ENCODE results near the gene TRIM63. TPM values are rescaled to one million over a fixed set of nuclear protein-coding genes. Genes with fewer than 3 reads are reported as not detected.

The TRIM63 gene
- polyA plus RNA-seq, 3 donors: 0.73 to 1.00 (median 0.99) TPM

DNA sequence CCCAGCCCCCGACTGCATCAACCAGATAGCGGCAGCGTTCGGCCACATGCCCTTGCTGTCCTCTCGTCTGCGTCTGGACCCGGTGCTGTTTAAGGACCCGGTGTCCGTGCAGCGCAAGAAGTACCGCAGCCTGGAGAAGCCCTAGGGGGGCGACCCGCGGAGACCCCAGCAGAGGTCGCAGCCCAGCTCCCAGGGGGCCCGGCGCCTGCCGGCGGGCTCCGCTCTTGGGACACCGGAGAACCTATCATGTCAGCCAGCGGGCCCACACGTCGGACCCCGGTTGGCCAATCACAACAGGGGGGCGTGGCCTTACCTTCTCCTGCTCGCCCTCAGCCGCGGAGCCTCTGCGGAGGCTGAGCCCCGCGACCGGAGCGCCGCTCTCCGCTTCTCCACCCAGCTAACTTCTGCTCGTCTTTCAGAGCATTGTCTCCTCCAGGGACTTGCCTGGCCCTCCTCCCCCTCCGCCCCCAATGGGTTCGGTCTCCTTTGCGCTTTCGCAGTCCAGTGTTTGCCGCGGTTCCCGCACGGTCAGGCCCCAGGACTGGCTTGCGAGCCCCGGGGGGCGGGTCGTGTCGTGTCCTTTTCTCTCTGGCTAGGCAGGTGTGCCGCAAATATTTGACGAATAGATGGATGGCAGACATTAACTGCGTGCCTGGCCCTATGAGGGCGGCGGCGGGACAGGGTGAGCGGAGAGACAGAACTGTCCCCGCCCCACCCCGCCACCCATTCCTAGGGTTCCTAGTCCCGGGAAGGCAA lies 32.0 kb downstream of the TRIM63 start:
- DNase-seq: peak; percentile 89

DNA sequence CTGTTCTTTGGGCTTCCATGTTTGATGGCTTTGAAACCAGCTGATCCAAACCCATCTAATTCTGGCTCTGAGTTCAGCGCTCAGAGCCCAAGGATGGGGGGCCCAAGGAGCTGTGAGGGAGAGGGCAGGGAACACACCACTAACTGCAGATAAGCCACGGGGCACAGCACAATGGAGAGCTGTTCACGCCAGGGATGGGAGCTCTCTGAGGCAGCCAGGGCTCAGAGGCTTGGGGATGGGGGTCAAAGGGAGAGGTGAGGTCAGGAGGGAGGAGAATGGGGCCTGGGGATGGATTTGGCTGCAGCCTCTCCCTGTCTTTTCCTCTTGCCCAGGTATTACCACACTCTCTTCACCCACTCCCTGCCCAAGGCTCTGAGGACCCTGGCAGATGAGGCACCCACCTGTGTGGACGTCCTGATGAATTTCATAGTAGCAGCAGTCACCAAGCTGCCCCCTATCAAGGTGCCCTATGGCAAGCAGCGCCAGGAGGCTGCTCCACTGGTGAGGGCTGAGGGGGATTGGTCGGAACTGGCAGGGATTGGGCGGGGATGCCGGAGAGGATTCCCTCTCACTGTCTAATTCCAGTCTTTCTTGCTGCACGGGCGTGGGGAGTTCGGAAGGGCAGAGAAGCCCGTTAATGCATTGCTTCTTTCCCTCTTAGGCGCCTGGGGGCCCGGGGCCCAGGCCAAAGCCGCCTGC lies 32.8 kb downstream of the TRIM63 start:
- no peak for DNase-seq

DNA sequence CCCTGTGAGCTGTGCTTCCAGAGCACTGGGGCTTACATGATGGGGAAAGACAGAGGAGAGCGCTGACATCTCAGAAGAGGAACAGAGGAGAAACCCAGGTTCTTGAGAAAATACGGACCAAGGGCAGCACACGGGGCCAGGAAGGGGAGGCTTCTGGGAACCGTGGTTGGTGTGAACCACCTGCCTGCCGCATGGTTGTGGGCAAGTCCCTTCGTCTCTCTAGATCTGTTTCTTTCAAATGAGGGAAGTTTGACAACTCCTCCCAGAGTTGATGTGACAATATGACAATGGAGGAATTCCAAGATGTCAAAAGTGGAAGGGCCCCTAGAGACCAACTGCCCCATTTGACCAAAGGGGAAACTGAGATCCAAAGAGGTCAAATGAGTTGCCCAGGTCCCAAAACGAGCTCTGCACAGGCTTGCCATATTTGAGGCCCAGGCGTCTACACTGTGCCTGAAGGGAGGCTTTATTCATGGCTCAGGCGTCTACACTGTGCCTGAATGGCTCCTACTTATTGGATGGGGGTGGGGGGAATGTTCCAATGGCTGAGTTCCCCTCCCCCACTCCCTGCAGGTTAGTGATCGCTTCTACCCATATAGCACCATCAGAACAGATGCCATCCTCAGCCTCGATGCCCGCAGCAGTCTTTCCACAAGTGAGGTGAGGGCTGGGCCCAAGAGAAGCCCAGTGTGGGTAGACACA lies 34.6 kb downstream of the TRIM63 start:
- DNase-seq: no peak

DNA sequence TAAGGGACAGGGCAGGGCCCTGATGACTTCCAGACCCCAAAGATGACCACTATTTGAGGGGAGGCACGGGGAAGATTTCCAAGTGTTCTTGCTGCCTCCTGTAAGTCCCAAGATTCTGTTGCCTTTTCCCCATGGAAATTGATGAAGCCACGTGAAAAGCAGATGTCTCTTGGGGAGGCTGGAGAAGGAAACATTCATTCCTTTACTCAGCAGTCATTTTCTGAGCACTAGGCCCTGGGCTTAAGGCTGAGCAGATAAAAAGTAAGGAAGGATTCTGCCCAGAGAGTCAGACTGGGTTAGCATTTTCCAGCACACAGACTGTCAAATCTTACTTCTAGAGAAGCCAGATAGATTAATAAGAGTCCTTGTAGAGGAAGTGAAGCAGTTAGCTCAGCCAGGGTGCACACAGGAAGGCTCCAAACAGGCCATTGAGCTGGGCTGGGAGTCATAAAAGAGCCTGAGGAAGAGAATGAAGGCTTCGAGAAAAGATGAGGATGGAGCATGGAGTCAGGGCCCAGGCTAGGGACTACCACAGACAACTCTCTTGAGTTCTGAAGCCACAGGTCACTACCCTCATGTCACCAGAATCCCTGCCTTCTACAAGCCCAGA lies 35.7 kb downstream of the TRIM63 start:
- DNase-seq: no peak

DNA sequence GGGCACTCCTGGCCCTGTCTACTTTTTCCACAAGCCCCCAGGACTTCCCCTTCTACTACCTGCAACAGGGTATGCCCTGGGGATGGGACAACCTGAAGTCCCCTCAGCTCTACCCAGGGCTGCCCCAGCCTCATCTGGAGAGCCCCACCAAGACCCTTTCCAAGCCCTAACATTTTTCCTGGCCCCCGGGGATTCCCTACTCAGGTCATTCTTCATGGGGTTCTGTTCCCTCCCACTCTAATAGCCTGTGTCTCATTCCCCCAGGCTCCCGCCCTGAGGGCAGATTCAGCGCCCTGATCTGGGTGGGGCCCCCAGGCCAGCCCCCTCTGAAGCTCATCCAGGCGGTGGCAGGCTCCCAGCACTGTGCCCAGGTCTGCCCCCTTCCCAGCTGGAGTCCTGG lies 36.2 kb downstream of the TRIM63 start:
- no peak for DNase-seq

DNA sequence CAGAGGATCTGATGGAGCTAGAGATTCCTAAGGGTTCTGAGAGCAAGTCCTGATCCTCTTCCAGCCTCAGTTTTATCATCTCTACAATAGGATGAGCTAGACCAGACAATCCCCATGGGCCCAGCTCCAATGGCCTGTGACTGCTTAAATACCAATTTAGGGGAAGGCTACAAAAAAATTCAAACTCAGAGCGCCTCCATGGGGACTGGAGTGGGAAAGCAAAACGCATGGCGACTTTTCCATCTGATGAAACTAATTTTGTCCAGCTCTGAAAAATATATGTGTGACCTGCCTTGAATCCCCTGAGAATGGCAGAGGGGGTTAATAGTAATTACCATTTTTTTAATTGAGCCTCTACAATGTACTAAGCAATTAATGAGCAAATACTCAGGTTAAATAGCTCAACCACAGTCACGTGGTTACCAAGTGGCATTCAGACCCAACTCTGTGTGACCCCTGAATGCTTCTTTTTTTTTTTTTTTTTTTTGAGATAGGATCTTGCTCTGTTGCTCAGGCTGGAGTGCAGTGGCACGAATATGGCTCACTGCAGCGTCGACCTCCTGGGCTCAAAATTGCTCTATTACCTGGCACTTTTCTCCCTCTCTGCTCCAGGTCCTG lies 37.5 kb downstream of the TRIM63 start:
- no peak for DNase-seq

DNA sequence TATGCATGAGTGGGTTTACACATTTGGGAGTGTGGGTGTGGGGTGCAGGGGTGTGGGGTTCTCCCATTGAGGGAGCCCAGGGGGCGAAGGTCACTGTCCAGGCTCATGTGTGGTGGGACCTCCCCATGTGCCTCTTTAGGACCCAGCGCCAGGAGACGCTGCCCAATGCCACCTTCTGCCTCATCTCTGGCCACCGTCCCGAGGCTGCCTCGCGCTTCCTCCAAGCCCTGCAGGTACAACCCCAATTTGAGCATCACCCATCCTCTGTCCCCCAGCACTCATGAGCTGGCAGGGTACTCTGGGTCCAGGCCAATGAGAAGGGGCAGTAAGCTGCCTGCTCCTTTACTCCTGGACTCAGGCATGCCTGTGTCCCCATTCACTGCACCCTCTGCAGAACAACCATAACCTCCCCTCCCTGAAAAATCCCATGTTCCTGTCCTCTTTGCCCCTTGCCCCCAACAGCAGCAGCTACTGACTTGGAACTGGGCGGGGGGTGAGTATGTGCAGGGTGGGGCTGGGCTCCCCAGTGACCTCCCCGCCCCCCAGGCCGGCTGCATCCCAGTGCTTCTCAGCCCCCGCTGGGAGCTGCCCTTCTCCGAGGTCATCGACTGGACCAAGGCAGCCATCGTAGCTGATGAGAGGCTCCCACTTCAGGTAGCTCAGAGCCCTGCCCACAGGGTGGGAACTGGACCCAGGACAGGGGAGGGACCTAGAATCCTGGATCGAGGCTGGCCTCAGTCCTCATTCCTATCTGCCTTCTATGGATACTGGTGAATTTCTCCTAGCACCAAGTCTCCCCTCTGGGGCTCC lies 38.2 kb downstream of the TRIM63 start:
- DNase-seq: no peak

DNA sequence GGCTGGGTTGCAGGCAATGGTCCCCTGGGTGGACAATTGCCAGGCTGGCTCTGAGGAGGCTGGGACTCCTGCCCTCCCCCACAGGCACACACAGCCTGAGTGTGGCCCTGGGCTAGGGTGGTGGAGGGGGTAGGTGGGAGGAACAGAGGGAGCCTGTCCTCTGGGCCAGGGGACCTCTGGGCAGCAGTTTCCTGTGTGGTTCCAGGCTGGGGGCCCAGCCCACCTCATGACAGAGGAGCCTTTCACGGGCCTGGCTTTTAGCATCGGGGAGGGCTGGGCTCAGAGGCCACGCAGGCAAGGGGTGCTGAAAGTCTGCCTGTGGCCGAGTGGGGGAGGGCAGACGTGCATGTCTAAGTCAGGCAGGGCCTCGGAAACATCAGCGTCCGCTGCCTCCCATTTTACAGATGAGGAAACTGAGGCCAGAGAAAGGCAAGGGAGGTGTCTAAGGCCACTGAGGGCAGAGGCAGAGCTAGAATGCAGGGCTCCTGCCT lies 38.9 kb downstream of the TRIM63 start:
- no peak for DNase-seq

DNA sequence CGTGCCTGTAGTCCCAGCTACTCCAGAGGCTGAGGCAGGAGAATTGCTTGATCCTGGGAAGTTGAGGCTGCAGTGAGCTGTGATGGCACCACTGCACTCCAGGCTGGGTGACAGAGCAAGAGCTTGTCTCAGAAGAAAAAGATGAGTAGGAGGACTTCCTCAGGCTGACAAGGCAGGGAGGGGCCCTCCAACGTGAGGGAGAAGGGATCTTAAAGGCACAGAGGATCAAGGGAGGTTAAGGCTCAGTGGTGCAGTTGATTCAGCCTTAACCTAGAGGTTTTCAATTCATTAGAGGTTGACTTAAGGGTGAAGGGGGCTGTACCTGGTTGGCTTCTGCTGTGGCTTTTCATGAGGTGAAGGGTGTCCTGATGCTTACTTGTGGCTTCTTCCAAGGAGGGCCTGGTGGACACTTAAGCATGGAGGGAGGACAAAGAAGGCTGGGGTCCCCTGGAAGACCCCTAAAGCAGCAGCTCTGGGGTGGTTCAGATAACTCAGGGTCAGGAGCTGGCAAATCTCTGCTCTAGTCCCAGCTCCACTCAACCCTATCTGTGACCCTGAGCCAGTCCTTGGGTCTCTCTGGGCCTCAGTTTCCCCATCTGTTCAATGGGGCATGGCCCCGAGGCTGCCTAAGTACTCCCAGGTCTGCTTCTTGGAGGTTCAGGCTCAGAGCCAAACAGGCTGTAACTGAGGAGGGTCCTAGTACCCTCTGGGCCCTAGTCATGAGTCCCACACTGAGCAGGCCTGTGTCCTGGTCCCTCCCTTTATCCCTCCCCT lies 39.5 kb downstream of the TRIM63 start:
- no peak for DNase-seq

DNA sequence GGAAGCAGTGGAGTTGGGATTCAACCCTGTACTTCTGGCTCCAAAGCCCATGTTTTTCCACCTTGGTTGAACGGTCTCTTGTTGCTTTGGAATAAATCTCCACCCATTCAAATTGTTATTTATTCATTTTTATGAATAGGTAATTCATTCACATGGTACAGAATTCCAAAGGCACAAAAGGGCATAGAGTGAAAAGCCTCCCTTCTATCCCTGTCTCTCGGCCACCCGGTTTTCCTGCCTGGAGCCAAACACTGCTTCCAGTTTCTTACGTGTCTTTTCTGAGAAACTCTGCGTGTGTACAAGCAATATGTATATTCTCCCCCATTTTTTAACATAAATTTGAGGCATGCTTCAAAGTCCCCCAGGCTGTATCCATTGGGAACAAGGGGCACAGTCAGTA lies 41.9 kb downstream of the TRIM63 start:
- DNase-seq: no peak

DNA sequence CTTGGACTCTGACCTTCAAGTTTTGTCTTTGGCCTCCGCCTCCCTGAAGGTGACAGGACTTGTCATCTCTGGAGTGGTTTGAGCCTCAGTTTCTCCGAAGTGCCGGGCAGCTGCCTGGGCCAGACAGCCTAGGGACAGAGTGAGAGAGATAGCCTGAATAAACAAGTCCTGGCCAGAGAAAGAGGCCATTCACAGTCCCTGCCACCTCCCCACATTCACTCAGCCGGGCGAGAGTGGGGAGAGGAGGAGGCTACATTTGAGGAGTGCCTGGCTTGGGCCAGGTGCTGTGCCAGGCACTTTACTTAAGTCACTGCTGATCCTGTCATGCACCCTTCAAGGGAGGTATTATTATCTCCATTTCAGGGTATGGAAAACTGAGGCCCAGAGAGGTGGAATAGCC lies 42.4 kb downstream of the TRIM63 start:
- no peak for DNase-seq

DNA sequence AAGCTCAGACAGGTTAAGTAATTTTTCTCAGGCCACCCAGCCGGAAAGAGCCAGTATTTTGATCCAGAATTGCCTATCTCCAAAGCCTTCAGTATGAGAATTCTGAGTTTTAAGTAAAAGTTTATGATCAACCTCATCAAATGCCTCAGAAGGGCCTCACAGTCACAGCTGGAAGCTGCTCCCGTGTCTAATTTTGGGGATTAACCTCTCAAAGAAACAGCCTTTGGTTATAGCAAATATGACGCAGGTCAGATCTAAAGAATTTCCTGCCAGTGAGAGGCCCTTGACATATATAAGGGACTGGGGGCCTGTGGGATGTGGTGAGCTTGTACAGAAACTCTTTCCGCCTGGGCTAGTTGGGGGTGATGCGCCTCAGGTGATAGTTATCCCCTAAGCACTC lies 43.6 kb downstream of the TRIM63 start:
- DNase-seq: no peak

DNA sequence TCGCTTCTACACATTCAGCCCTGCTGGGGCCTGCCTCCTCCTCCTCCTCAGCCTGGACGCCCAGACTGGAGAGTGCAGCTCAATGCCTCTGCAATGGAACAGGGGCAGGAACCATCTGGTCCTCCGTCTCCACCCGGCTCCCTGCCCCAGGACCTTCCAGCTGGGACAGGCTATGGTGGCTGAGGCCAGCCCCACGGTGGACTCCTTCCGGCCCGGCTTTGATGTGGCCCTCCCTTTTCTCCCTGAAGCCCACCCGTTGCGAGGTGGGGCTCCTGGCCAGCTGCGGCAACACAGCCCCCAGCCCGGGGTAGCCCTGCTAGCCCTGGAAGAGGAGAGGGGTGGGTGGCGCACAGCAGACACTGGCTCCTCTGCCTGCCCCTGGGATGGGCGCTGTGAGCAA lies 44.4 kb downstream of the TRIM63 start:
- DNase-seq: no peak

DNA sequence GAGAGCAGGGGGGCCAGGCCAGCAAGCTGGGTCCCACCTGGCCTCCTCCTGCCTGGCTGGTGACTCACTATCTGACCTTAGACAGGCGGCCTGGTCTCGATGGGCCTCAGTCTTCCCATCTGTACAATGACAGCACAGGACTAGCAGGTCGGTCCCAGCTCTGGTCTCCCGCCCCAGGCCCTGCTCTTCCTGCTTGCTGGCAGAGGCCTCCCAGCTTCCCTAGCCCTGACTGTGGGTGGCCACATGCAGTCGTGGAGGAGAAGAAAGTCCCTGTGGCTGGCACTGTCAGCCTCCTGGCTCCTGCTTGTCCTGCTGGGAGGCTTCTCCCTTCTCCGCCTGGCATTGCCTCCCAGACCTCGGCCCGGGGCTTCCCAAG lies 45.0 kb downstream of the TRIM63 start:
- no peak for DNase-seq

DNA sequence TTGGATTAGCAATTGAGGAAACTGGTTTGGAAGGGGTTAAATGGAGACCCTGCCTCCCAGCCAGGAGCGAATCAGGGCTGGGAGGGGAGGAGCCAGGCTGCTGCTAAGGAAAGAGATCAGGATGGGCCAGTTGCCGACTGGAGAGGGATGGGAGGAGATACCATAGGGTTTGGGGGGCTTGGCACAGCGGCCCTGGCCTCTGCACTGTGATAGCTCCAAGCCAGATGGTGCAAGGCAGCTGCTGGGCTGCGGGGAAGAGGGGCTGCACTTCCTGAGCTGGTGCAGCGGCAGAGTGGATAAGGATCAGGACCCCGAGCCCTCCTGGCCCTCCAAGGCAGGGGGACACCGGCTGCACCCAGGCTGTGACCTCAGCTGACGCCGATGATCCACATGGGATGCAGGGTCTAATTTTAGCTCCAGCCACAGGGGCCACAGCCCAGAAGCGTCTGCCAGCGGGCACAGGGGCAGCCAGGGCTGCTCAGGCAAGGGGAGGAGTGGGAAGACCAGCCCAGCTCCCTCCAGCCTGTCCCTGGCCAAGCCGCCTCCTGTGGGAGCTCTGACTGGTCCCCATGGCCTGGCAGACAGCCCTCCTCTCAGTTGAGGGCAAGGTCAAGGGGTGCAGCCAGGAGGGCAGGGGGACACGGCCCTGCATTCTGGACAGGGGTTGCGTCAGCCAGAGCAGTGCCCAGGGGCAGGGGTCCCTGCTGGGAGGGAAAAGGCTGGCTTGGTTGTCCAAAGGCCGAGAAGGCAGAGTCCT lies 45.6 kb downstream of the TRIM63 start, which contains the start of gene EXTL1:
TSS of gene EXTL1 (plus strand) at position 129 of the 757 bp plus-strand sequence. CDS start 872 bp downstream, outside the sequence.
- peak; percentile 64 for DNase-seq

DNA sequence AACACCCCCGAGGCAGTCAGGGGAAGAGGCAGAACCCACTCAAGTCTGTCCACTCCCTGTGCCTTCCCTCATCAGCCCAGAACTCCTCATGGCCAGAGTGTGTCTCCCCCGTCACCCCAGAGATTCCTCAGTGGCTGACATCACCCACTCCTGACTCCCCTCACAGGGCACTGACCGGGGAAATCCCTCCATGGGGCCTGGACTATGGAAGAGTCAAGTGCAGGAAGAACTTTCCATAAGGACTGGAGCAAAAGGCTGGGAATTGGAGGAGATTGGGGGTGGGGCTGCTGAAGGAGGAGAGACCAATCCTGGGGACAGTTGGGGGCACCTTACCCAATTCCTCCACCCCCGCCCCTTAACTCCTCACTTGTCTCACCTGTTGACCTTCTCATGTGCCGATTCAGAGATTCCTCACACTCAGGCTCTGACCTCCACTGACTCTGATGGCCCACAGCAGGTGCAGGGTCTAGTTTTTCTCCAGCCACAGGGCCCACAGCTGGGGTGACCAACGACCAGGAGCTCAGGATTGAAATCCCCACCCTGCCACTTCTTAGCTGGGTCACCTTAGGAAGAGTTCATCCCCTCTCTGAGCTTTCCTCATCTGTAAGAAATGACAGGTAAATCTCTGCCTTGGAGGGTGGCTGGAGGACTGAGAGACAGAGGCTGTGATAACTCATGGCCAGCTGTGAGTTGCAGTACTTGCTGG lies 46.3 kb downstream of the TRIM63 start:
- no peak for DNase-seq

DNA sequence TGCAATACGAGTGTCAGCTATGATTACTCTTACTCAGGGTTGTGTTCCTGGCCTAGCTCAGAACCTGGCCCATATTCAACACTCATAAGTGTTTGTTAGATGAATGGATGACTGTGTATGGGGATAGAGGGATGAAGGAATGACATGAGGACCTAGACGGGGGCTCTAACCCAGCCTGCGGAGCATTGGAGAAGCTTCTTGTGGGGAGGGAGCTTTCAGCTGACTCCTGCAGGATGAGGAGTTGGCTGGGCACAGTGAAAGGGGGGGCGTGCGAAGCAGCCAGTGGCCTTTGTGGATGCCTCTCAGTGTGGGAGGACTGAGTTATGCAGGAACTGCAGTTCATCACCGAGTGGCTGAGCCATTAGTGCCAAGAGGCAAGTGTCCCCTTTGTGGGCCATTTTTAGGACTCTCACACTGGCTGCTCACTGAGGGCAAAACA lies 47.1 kb downstream of the TRIM63 start:
- DNase-seq: no peak

DNA sequence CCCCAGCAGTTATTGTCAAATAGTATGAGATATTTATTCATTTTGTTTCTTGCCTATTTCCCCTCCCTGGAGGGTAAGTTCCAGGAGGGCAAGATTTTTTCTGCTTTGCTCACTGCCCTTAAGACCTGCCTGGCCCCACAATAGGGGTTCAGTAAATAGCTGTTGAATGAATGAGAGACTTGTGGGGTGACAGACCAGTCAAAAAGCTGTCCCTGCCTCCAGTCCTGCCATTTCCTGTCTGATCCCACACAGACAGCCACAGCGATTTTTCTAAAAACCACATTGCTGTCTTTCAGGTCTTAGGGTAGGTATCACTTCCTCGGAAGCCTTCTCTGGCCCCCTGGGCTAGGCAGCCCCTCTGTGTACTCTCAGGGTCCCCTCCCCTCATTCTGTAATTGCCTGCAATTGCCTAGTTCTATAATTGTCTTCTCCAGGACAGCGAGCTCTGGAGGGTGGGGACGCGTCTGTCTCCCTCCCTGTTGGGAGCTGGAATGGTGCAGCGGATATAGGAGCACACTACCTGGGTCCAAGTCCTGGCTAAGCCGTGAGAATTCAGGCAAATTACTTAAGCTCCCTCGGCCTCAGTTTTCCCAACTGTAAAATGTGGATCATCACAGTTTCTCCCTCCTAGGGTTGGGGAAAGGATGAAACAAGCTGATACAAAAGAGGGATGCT lies 47.7 kb downstream of the TRIM63 start:
- DNase-seq: no peak

All from renal pelvis (tissue), 4 donors.